K562 (cell line): ENCODE results near the gene VMP1. TPM values are rescaled to one million over a fixed set of nuclear protein-coding genes. Genes with fewer than 3 reads are reported as not detected.

Source experiments
- ATAC-seq: fragments of 200-7000 bp; cut with Tn5 transposase; 3 replicates; pipeline ENCODE4 v1.9.1; 2020; ENCODE audit warnings: moderate library complexity
- BruUV-seq: library from RNA; stranded (reverse); fragments of 400-500 nt; replicated peaks from 2 replicates; lab custom pipeline; 2021; lab: Mats Ljungman, UMichigan
- CTCF ChIA-PET: fragments of 300-600 bp; formaldehyde crosslinking; extraction: SDS; loops from one replicate; lab custom pipeline; 2021; ENCODE audit warnings: low intra/inter-chr PET ratio; lab: Yijun Ruan, JAX
- POLR2A ChIA-PET: fragments of 300-600, 350-650 bp; sonication (Branson Sonifier 250); formaldehyde crosslinking; extraction: SDS; loops from one replicate; lab custom pipeline; 2021; ENCODE audit warnings: antibody characterized with exemption, inconsistent platforms; lab: Yijun Ruan, JAX
- DNase-seq, 4 experiments: peaks; one replicate each; pipeline versions ENCODE4 v3.0.0 to v3.0.0-alpha.2; 2011 to 2018; ENCODE audit warnings: low spot score in 3 of 4, mixed read lengths in 3 of 4; ENCODE audit errors: extremely low read depth in 1 of 4
- FAIRE-seq: peaks from 2 replicates; lab custom pipeline; 2011; peaks lifted over from hg19 to GRCh38; lab: Jason Lieb, UNC
- H2AFZ ChIP-seq: 2 replicates; pipeline ENCODE4 v1.6.0; 2011; ENCODE audit warnings: low read depth, low read length, control low read depth, inconsistent platforms
- H3K27ac ChIP-seq: fragments of 200-600 bp; 3 replicates; pipeline ENCODE4 v1.8.0; 2011; ENCODE audit warnings: low read depth, mild to moderate bottlenecking, control low read depth, inconsistent platforms, low read length, moderate library complexity, mixed read lengths; ENCODE audit errors: extremely low read depth
- H3K27me3 ChIP-seq, 2 experiments: fragments of 300-600 bp in 1 of 2; 2 replicates in 1 of 2; 3 replicates in 1 of 2; pipeline versions ENCODE4 v1.6.0 to v1.8.0; 2011; ENCODE audit warnings: inconsistent platforms in 2 of 2, low read length in 2 of 2, mild to moderate bottlenecking in 1 of 2, mixed read lengths in 1 of 2, moderate library complexity in 1 of 2; ENCODE audit not compliant: control insufficient read depth in 2 of 2, insufficient read depth in 2 of 2
- H3K36me3 ChIP-seq: fragments of 300-600 bp; 3 replicates; pipeline ENCODE4 v1.8.0; 2011; ENCODE audit warnings: mild to moderate bottlenecking, low read length, inconsistent platforms; ENCODE audit not compliant: control insufficient read depth, insufficient read depth
- H3K4me1 ChIP-seq, 2 experiments: fragments of 200-600 bp in 1 of 2; replicated peaks in 1 of 2; 2 replicates in 1 of 2; 3 replicates in 1 of 2; pipeline versions ENCODE4 v1.5.1 to v1.8.0; 2011; ENCODE audit warnings: inconsistent platforms in 2 of 2, low read length in 2 of 2, mild to moderate bottlenecking in 1 of 2, mixed read lengths in 1 of 2, moderate library complexity in 1 of 2; ENCODE audit not compliant: control insufficient read depth in 2 of 2, insufficient read depth in 2 of 2
- H3K4me2 ChIP-seq: 2 replicates; pipeline ENCODE4 v1.6.1; 2011; ENCODE audit warnings: low read length, control low read depth, inconsistent platforms, mixed read lengths; ENCODE audit not compliant: insufficient read depth
- H3K4me3 ChIP-seq: fragments of 200-600 bp; sonication (generic), shearing (Covaris generic); 2 replicates; pipeline ENCODE4 v1.5.1; 2016; ENCODE audit warnings: control low read depth, inconsistent platforms
- H3K79me2 ChIP-seq: fragments of 200-600 bp; 3 replicates; pipeline ENCODE4 v1.8.0; 2011; ENCODE audit warnings: low read length, inconsistent platforms; ENCODE audit not compliant: control insufficient read depth, insufficient read depth
- H3K9ac ChIP-seq, 2 experiments: 2 replicates each; pipeline versions ENCODE4 v1.6.0 to v1.6.1; 2011; ENCODE audit warnings: low read depth in 2 of 2, low read length in 2 of 2, control low read depth in 1 of 2, inconsistent platforms in 1 of 2, mild to moderate bottlenecking in 1 of 2, mixed read lengths in 1 of 2; ENCODE audit not compliant: insufficient read depth in 1 of 2
- H3K9me1 ChIP-seq: one replicate; pipeline ENCODE4 v1.6.0; 2011; ENCODE audit warnings: inconsistent platforms, mild to moderate bottlenecking, low read length, moderate library complexity; ENCODE audit not compliant: control insufficient read depth, insufficient read depth
- H3K9me3 ChIP-seq: replicated peaks from 2 replicates; pipeline ENCODE4 v1.5.1; 2011; ENCODE audit warnings: low read depth, low read length, inconsistent platforms; ENCODE audit not compliant: control insufficient read depth, insufficient read depth
- H4K20me1 ChIP-seq: replicated peaks from 2 replicates; pipeline ENCODE4 v1.6.1; 2011; ENCODE audit warnings: low read length, inconsistent platforms, mixed read lengths; ENCODE audit not compliant: control insufficient read depth, insufficient read depth
- ARID3B ChIP-seq: fragments of 250-450 bp; sonication (Bioruptor Pico); IDR thresholded peaks from 2 replicates; pipeline ENCODE4 v1.4.0; 2020; ENCODE audit warnings: borderline replicate concordance
- SAFB ChIP-seq: fragments of 200-400 bp; formaldehyde crosslinking; IDR thresholded peaks from 2 replicates; pipeline ENCODE4 v1.6.1; 2017; ENCODE audit warnings: low read depth, low read length, borderline replicate concordance
- SMAD2 ChIP-seq: fragments of 150-350 bp; IDR thresholded peaks from 2 replicates; pipeline ENCODE4 v1.6.1; 2014; ENCODE audit warnings: low read depth, mild to moderate bottlenecking, low read length
- ZNF175 ChIP-seq: fragments of 200-800 bp; sonication (Bioruptor generic); IDR thresholded peaks from 2 replicates; pipeline ENCODE4 v1.6.1; 2016; ENCODE audit warnings: low read depth, mild to moderate bottlenecking, missing genetic modification characterization, missing compliant biosample characterization
- WGBS: fragments of 100-300 bp; shearing (Covaris generic); methylation state at CpG from one replicate; pipeline ENCODE4 v1.1.6; 2016; ENCODE audit warnings: low coverage, mixed read lengths; ENCODE audit not compliant: insufficient coverage; ENCODE audit errors: missing lambda C conversion rate; 5-methylcytosine and 5-hydroxymethylcytosine counted together
- in situ Hi-C: fragments of 300-500 bp; cut with MboI; formaldehyde crosslinking; loops from 4 replicates; pipeline ENCODE4 v1.15.0; 2018; ENCODE audit warnings: inconsistent platforms, mixed read lengths
- intact Hi-C: fragments of 100-400 bp; cut with micrococcal nuclease; formaldehyde crosslinking; loops from 2 replicates; pipeline ENCODE4 v1.14.2; 2022
- polyA plus RNA-seq, 8 experiments: library from polyadenylated mRNA; depleted of rRNA in 4 of 8; stranded (reverse) in 5 of 8; unstranded in 3 of 8; fragments of >200 nt; fragmentation: Nextera tagmentation in 2 of 8; fragmentation: Illumina TruSeq in 1 of 8; extraction: Ambion mirVana in 2 of 8; extraction: Trizol in 1 of 8; gene quantifications; 2 replicates each; pipeline versions ENCODE4 v1.2.1 to v1.2.3, GENCODE V29; 2011 to 2014; ENCODE audit warnings: inconsistent platforms in 1 of 8, missing spikeins in 1 of 8
- total RNA-seq, 7 experiments: library from RNA; depleted of rRNA in 6 of 7; stranded (reverse); fragments of >200 nt in 6 of 7; fragmentation: Illumina TruSeq in 2 of 7; extraction: Trizol in 2 of 7; gene quantifications; 2 replicates each; pipeline versions ENCODE4 v1.2.1 to v1.2.3, GENCODE V29; 2011 to 2021; ENCODE audit warnings: low replicate concordance in 1 of 7
- TF ChIP-seq, protein P1 (sequence below): fragments of 450-650 bp; formaldehyde crosslinking; IDR thresholded peaks from 2 replicates; pipeline ENCODE4 v1.4.0; 2020; ENCODE audit warnings: mild to moderate bottlenecking
- TF ChIP-seq, protein P2 (sequence below), 2 experiments: fragments of 450-650 bp in 1 of 2; sonication (generic) in 1 of 2; formaldehyde crosslinking in 1 of 2; IDR thresholded peaks in 1 of 2; conservative IDR thresholded peaks in 1 of 2; 2 replicates each; pipeline versions ENCODE4 v1.6.1 to v1.8.1; 2016 to 2023; ENCODE audit warnings: mild to moderate bottlenecking in 2 of 2, moderate library complexity in 2 of 2, inconsistent platforms in 1 of 2, missing genetic modification reagents in 1 of 2
- TF ChIP-seq, protein P3 (sequence below): sonication (generic); formaldehyde crosslinking; IDR thresholded peaks from 2 replicates; pipeline ENCODE4 v1.8.1; 2023; ENCODE audit warnings: mild to moderate bottlenecking, missing genetic modification reagents

The VMP1 gene
- total and polyA plus RNA-seq, 9 of the 15 experiments (the other 6 are each of a cell fraction or from before 2014, with no cell fraction given), result 123 to 304 (median 151) TPM

DNA sequence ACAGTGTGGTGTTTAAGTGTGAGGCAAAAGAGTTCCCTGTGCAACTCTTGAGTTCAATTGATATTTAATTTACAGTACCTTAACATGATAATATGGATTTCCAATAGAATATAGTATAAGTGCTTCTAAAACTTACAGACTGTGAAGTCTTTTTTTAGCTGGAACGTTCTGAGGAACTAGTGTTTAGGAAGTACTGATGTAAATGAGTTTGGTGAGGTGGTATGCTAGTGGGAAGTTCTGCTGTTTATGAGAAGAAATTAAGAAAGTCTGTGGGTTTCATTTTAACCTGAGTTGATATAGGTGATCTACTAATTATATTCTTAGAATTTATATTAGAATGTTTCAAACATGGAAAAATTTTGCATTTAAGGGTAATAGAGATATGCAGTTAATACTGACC lies 32.2 kb upstream of the VMP1 start:
- no peaks in the 10 kb centered on the region for H3K4me1 ChIP-seq
- no peak overlapping the region for H3K4me2 ChIP-seq
- no peak overlapping the region for H2AFZ ChIP-seq
- no peaks in the 10 kb centered on the region for H3K9me3 ChIP-seq
- ATAC-seq (no peak), FAIRE-seq (no peak), DNase-seq (no peak)
- no peaks in the 10 kb centered on the region for H3K27me3 ChIP-seq
- no peaks in the 10 kb centered on the region for H3K9me1 ChIP-seq
- ChIA-PET POLR2A (interaction anchor here (1.1 to 1.2 kb wide), 3 partner anchors 8 to 10 kb away, joined by 3 to 7 read pairs (median 4); no protein-coding TSS in a partner anchor), CTCF (no interaction called here)
- no peak for TF ChIP-seq SMAD2
- TF ChIP-seq, protein P1, sequence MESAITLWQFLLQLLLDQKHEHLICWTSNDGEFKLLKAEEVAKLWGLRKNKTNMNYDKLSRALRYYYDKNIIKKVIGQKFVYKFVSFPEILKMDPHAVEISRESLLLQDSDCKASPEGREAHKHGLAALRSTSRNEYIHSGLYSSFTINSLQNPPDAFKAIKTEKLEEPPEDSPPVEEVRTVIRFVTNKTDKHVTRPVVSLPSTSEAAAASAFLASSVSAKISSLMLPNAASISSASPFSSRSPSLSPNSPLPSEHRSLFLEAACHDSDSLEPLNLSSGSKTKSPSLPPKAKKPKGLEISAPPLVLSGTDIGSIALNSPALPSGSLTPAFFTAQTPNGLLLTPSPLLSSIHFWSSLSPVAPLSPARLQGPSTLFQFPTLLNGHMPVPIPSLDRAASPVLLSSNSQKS, result no peak
- TF ChIP-seq, protein P2, sequence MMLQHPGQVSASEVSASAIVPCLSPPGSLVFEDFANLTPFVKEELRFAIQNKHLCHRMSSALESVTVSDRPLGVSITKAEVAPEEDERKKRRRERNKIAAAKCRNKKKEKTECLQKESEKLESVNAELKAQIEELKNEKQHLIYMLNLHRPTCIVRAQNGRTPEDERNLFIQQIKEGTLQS (IDR thresholded peaks at IDR 0.05), result no peak
- TF ChIP-seq, protein P2 (CRISPR knock-in tag; conservative IDR thresholded peaks at IDR 0.05), result no peak
- peak; percentile 5; the same call in 1 of the 2 replicates for TF ChIP-seq SAFB
- TF ChIP-seq, protein P3, sequence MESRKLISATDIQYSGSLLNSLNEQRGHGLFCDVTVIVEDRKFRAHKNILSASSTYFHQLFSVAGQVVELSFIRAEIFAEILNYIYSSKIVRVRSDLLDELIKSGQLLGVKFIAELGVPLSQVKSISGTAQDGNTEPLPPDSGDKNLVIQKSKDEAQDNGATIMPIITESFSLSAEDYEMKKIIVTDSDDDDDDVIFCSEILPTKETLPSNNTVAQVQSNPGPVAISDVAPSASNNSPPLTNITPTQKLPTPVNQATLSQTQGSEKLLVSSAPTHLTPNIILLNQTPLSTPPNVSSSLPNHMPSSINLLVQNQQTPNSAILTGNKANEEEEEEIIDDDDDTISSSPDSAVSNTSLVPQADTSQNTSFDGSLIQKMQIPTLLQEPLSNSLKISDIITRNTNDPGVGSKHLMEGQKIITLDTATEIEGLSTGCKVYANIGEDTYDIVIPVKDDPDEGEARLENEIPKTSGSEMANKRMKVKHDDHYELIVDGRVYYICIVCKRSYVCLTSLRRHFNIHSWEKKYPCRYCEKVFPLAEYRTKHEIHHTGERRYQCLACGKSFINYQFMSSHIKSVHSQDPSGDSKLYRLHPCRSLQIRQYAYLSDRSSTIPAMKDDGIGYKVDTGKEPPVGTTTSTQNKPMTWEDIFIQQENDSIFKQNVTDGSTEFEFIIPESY, result no peak
- no peak for TF ChIP-seq ARID3B
- TF ChIP-seq ZNF175, result no peak
- H3K9ac ChIP-seq, result no peak overlapping the region
- H3K4me3 ChIP-seq, result no peak overlapping the region
- no TSS peak for BruUV-seq
- no peaks in the 10 kb centered on the region for H4K20me1 ChIP-seq
- peaks cover 97% of the 10 kb centered on the region for H3K36me3 ChIP-seq
- 65% methylated on average over 1 of the region's 1 CpG for WGBS
- H3K27ac ChIP-seq, result no peak overlapping the region
- in situ Hi-C loops (no loop called here), intact Hi-C loops (no loop called here)
- peaks cover 7% of the 10 kb centered on the region; the same call in 1 of the 3 replicates for H3K79me2 ChIP-seq
